ENCODE results near the gene PARD6A. TPM values are rescaled to one million over a fixed set of nuclear protein-coding genes. Genes with fewer than 3 reads are reported as not detected.
"Not testable (repeated sequence)": the region's sequence is repeated elsewhere in the genome, so short reads cannot be mapped to it uniquely, and the experiment has no call there.

The PARD6A gene
- total RNA-seq, 2 experiments from 2014 or later, result 6.3 to 7.2 TPM

DNA sequence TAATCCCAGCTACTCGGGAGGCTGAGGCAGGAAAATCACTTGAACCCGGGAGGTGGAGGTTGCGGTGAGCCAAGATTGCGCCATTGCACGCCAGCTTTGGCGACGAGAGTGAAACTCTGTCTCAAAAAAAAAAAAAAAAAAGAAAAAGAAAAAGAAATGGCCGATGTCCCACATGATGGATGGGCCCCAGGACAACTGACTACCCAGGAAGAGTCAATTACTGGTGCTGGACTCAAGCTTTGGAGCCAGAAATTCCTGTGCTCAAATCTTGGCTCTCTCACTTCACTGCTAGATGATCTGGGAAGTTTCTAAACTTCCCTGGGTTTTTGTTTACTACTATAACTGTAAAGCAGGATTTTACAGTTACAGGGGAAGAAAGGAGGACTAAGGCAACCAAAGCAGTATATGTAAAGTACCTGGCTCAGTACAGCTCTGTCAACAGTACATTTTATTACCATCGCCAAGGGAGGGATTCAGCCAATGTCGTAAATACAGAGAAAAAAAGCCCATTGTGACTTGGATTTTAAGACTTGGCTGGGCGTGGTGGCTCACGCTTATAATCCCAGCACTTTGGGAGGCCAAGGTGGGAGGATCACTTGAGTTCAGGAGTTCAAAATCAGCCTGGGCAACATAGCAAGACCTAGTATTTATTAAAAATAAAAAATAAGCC lies 17.7 kb downstream of the PARD6A start:
- intact Hi-C loops (cut with micrococcal nuclease), result no loop called here
- H3K4me3 Mint-ChIP-seq, result no peak overlapping the region
- TF ChIP-seq, protein P1, sequence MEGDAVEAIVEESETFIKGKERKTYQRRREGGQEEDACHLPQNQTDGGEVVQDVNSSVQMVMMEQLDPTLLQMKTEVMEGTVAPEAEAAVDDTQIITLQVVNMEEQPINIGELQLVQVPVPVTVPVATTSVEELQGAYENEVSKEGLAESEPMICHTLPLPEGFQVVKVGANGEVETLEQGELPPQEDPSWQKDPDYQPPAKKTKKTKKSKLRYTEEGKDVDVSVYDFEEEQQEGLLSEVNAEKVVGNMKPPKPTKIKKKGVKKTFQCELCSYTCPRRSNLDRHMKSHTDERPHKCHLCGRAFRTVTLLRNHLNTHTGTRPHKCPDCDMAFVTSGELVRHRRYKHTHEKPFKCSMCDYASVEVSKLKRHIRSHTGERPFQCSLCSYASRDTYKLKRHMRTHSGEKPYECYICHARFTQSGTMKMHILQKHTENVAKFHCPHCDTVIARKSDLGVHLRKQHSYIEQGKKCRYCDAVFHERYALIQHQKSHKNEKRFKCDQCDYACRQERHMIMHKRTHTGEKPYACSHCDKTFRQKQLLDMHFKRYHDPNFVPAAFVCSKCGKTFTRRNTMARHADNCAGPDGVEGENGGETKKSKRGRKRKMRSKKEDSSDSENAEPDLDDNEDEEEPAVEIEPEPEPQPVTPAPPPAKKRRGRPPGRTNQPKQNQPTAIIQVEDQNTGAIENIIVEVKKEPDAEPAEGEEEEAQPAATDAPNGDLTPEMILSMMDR (IDR thresholded peaks at IDR 0.05), result no peak
- CTCF ChIA-PET, result no interaction called here
- ATAC-seq (no peak), DNase-seq (no peak)
- H3K4me1 Mint-ChIP-seq (ENCODE audit: low read depth), result no peaks in the 10 kb centered on the region
- peaks cover 2% of the 10 kb centered on the region for H3K36me3 Mint-ChIP-seq (ENCODE audit: low read depth)
- no peak overlapping the region for H3K27ac Mint-ChIP-seq
- H3K9me3 Mint-ChIP-seq, result no peaks in the 10 kb centered on the region
- POLR2A ChIA-PET, result no interaction called here
- no peaks in the 10 kb centered on the region for H3K27me3 Mint-ChIP-seq

DNA sequence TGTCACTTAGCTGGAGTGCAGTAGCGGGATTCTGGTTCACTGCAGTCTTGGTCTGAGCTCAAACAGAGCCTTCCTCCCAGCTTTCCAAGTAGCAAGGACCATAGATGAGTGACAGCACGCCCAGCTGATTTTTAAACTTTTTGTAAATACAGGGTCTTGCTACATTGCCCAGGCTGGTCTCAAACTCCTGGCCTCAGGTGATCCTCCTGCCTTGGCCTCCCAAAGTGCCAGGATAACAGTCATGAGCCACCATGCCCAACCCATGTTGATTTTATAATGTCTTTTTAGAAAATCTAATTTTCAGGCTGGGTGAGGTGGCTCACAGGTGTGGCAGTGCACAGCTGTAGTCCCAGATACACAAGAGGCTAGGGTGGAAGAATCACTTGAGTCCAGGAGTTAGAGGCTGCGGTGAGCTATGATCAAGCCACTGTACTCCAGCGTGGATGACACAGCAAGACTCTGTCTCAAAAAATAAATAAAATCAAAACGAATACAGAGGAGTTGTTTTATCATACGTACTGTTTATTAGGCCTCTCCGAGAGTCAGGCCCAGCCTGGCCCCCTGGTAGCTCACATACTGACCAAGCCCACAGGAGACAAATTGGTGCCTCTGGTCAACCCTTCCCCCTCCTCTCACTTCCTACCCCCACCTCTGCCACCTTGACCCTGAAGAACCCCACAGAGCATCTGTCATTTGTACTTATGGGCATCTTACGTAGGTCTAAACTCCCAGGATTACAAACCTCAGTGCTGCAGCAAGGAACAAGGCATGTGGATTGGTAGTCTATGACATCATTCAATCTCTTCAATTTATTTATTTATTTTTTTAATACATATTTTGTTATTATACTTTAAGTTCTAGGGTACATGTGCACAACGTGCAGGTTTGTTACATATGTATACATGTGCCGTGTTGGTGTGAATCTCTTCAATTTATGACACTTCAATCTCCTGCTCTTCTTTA lies 19.5 kb downstream of the PARD6A start:
- ATAC-seq, result no peak
- no peak overlapping the region for H3K4me3 Mint-ChIP-seq
- peaks cover 7% of the 10 kb centered on the region for H3K36me3 Mint-ChIP-seq (ENCODE audit: low read depth)
- POLR2A ChIA-PET, result interaction anchor here (1.1 kb wide), 1 partner anchor 13 kb away, joined by 3 read pairs; no protein-coding TSS in a partner anchor
- H3K27me3 Mint-ChIP-seq, result no peaks in the 10 kb centered on the region
- intact Hi-C loops (cut with micrococcal nuclease), result no loop called here
- H3K4me1 Mint-ChIP-seq (ENCODE audit: low read depth), result no peaks in the 10 kb centered on the region
- no peaks in the 10 kb centered on the region for H3K9me3 Mint-ChIP-seq
- no peak overlapping the region for H3K27ac Mint-ChIP-seq
- CTCF ChIA-PET, result interaction anchor here (1.2 to 1.3 kb wide), 3 partner anchors 8 to 12 kb away, joined by 3 to 4 read pairs (median 4); no protein-coding TSS in a partner anchor
- TF ChIP-seq, protein P1 (IDR thresholded peaks at IDR 0.05), result no peak
- DNase-seq, result no peak

DNA sequence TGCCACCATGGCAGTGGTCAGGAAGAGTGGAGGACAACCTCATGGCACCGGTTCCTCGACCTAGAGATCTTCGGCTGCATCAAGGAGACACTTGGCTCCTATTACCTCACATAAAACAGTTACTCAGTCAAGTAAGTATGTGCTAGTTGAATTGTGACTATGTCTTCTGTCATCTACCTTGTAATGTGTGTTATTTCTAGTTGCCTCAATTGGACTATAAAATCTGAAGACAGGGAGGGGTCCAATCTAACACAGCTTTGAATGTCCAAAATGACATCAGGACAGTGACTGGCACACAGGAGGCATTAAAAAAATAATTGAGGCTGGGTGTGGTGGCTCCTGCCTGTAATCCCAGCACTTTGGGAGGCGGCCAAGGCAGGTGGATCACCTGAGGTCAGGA lies 23.0 kb downstream of the PARD6A start:
- TF ChIP-seq, protein P1 (IDR thresholded peaks at IDR 0.05), result no peak
- H3K27ac Mint-ChIP-seq, result no peak overlapping the region
- no peak overlapping the region for H3K4me3 Mint-ChIP-seq
- H3K4me1 Mint-ChIP-seq (ENCODE audit: low read depth), result no peaks in the 10 kb centered on the region
- ATAC-seq (no peak), DNase-seq (no peak)
- H3K36me3 Mint-ChIP-seq (ENCODE audit: low read depth), result peaks cover 10% of the 10 kb centered on the region
- H3K9me3 Mint-ChIP-seq, result no peaks in the 10 kb centered on the region
- ChIA-PET CTCF (interaction anchor here (2.0 kb wide), 2 partner anchors 11 to 133 kb away, joined by 7 to 10 read pairs; no protein-coding TSS in a partner anchor), POLR2A (no interaction called here)
- no peaks in the 10 kb centered on the region for H3K27me3 Mint-ChIP-seq
- intact Hi-C loops (cut with micrococcal nuclease), result no loop called here

- Mint-ChIP-seq H3K36me3 (ENCODE audit: low read depth) (peaks cover 10% of the 10 kb centered on the region), H3K27me3 (no peaks in the 10 kb centered on the region), H3K9me3 (no peaks in the 10 kb centered on the region), H3K4me1 (ENCODE audit: low read depth) (no peaks in the 10 kb centered on the region), H3K4me3 (no peak overlapping the region), H3K27ac (no peak overlapping the region)
- no peak for DNase-seq
- TF ChIP-seq, protein P1 (IDR thresholded peaks at IDR 0.05), result no peak
- no peak for ATAC-seq
- POLR2A ChIA-PET, result interaction anchor here (0.9 kb wide), 1 partner anchor 174 kb away, joined by 3 read pairs; no protein-coding TSS in a partner anchor
- CTCF ChIA-PET, result no interaction called here
- intact Hi-C loops (cut with micrococcal nuclease), result no loop called here
These were observed 24.8 kb downstream of the PARD6A start for GRCh38 chr16:67685388-67686112.

DNA sequence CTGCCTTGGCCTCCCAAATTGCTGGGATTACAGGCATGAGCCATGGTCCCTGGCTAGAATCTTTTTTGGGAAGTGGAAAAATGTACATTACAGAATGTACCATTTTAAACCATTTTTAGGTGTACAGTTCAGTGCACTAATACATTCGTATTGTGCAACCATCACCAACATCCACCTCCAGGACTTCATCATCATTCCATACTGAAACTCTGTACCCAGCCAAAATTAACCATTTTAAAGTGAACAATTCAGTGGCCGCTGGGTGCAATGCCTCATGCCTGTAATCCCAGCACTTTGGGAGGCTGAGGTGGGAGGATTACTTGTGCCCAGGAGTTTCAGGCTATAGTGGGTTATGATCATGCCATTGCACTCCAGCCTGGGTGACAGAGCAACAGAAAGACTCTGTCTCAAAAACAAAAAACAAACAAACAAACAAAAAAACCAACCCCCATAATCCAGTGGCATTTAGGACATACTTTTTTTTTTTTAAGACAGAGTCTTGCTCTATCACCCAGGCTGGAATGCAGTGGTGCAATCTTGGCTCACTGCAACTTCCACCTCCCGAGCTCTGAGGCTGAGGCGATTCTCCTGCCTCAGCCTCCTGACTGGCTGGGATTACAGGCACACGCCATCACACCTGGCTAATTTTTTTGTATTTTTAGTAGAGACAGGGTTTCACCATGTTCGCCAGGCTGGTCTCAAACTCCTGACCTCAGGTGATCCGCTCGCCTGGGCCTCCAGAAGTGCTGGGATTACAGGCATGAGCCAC lies 32.9 kb downstream of the PARD6A start:
- CTCF ChIA-PET, result interaction anchor here (0.9 kb wide), 1 partner anchor 50 kb away, joined by 3 read pairs; no protein-coding TSS in a partner anchor
- DNase-seq; H3K4me1 Mint-ChIP-seq (ENCODE audit: low read depth); H3K4me3 Mint-ChIP-seq; H3K27me3 Mint-ChIP-seq; ATAC-seq; H3K9me3 Mint-ChIP-seq; H3K27ac Mint-ChIP-seq; intact Hi-C loops (cut with micrococcal nuclease); H3K36me3 Mint-ChIP-seq (ENCODE audit: low read depth): not testable (repeated sequence)
- POLR2A ChIA-PET, result interaction anchor here (0.6 kb wide), 1 partner anchor 213 kb away, joined by 3 read pairs; the partner anchor contains the start of gene ATP6V0D1
